ENCODE data around the gene ARMH4. TPM values are rescaled to one million over a fixed set of nuclear protein-coding genes. Genes with fewer than 3 reads are reported as not detected.

ARMH4 gene
- total RNA-seq, 1 experiment from 2014 or later: 1.8 TPM

DNA sequence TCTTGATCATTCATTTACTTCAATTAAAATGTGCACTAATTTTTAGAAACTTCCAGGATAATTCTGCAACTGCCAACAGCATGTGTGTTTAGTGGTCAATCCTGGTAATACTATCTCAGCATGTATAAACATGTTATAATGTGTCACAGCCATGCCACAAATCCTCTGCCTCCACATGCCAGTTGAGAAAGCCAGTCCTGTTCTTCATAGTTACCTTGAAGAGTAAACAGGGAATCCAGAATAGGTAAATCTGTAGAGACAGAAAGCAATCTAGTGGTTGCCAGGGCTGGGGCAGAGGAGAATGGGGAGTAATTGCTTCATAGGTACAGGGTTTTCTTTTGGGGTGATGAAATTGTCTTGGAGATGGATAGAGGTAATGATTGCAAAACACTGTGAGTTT, 85.9 kb downstream of the ARMH4 start:
- TF ChIP-seq SIN3A (IDR thresholded peaks at IDR 0.05; ENCODE audit: borderline replicate concordance, insufficient read depth, low read depth, low read length): no peak
- TF ChIP-seq TCF7L2 (IDR thresholded peaks at IDR 0.05; ENCODE audit: low read depth, low read length): no peak
- TF ChIP-seq POLR2AphosphoS5 (IDR thresholded peaks at IDR 0.05; ENCODE audit: low read depth, low read length): no peak
- TF ChIP-seq, protein P1, sequence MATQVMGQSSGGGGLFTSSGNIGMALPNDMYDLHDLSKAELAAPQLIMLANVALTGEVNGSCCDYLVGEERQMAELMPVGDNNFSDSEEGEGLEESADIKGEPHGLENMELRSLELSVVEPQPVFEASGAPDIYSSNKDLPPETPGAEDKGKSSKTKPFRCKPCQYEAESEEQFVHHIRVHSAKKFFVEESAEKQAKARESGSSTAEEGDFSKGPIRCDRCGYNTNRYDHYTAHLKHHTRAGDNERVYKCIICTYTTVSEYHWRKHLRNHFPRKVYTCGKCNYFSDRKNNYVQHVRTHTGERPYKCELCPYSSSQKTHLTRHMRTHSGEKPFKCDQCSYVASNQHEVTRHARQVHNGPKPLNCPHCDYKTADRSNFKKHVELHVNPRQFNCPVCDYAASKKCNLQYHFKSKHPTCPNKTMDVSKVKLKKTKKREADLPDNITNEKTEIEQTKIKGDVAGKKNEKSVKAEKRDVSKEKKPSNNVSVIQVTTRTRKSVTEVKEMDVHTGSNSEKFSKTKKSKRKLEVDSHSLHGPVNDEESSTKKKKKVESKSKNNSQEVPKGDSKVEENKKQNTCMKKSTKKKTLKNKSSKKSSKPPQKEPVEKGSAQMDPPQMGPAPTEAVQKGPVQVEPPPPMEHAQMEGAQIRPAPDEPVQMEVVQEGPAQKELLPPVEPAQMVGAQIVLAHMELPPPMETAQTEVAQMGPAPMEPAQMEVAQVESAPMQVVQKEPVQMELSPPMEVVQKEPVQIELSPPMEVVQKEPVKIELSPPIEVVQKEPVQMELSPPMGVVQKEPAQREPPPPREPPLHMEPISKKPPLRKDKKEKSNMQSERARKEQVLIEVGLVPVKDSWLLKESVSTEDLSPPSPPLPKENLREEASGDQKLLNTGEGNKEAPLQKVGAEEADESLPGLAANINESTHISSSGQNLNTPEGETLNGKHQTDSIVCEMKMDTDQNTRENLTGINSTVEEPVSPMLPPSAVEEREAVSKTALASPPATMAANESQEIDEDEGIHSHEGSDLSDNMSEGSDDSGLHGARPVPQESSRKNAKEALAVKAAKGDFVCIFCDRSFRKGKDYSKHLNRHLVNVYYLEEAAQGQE (IDR thresholded peaks at IDR 0.05; ENCODE audit: insufficient read depth in 1 of 2, low read depth in 2 of 2, low read length in 1 of 2): no peak
- TF ChIP-seq, protein P2, sequence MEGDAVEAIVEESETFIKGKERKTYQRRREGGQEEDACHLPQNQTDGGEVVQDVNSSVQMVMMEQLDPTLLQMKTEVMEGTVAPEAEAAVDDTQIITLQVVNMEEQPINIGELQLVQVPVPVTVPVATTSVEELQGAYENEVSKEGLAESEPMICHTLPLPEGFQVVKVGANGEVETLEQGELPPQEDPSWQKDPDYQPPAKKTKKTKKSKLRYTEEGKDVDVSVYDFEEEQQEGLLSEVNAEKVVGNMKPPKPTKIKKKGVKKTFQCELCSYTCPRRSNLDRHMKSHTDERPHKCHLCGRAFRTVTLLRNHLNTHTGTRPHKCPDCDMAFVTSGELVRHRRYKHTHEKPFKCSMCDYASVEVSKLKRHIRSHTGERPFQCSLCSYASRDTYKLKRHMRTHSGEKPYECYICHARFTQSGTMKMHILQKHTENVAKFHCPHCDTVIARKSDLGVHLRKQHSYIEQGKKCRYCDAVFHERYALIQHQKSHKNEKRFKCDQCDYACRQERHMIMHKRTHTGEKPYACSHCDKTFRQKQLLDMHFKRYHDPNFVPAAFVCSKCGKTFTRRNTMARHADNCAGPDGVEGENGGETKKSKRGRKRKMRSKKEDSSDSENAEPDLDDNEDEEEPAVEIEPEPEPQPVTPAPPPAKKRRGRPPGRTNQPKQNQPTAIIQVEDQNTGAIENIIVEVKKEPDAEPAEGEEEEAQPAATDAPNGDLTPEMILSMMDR (IDR thresholded peaks at IDR 0.05): no peak
- in situ Hi-C loops (cut with HindIII; ENCODE audit: low pct_unique_long_range_greater_than_20kb, low sequenced_read_pairs) (no loop called here), intact Hi-C loops (cut with micrococcal nuclease; ENCODE audit: unreplicated experiment) (no loop called here)
- no peaks in the 10 kb centered on the region for H3K9me3 ChIP-seq (ENCODE audit: control insufficient read depth, insufficient read depth, low read depth, low read length)
- H3K4me3 ChIP-seq (ENCODE audit: low read depth in 2 of 2, low read length in 2 of 2): no peak overlapping the region
- H3K27ac ChIP-seq (ENCODE audit: low read length): no peak overlapping the region
- H3K4me1 ChIP-seq (ENCODE audit: control insufficient read depth, insufficient read depth, low read length): no peaks in the 10 kb centered on the region
- no peak for ATAC-seq
- BruUV-seq (replicated peaks): no TSS peak
- H3K36me3 ChIP-seq (ENCODE audit: control insufficient read depth, insufficient read depth, low read length): no peaks in the 10 kb centered on the region
- ChIA-PET POLR2A (no interaction called here), CTCF (no interaction called here)
- no peak for DNase-seq (ENCODE audit: low read depth, low spot score)
- H3K27me3 ChIP-seq (ENCODE audit: control insufficient read depth, insufficient read depth, low read length): no peaks in the 10 kb centered on the region

DNA sequence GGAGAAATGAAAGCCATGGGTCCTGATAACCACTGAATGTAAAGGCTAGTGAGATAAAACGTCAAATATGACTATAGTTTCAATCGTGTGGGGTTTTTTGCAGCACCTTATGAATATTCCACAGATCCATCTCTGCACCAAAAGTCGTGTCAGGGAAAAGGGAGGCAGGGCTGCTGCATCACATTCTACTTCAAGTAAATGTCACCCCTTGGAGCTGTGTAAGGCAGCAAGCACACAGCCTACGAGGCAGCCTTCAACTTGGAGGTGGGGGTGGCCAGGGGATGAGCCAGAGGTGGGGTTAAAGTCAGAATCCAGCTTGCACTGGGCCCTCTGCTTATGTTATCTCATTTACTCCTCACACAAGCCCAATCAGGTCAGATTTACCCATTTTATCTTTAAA, 90.4 kb downstream of the ARMH4 start:
- no peaks in the 10 kb centered on the region for H3K4me1 ChIP-seq (ENCODE audit: control insufficient read depth, insufficient read depth, low read length)
- H3K27me3 ChIP-seq (ENCODE audit: control insufficient read depth, insufficient read depth, low read length): no peaks in the 10 kb centered on the region; the same call in 1 of the 2 replicates
- no peak for ATAC-seq
- H3K36me3 ChIP-seq (ENCODE audit: control insufficient read depth, insufficient read depth, low read length): no peaks in the 10 kb centered on the region
- intact Hi-C loops (cut with micrococcal nuclease; ENCODE audit: unreplicated experiment) (no loop called here), in situ Hi-C loops (cut with HindIII; ENCODE audit: low pct_unique_long_range_greater_than_20kb, low sequenced_read_pairs) (no loop called here)
- no peak for DNase-seq (ENCODE audit: low read depth, low spot score)
- no peaks in the 10 kb centered on the region for H3K9me3 ChIP-seq (ENCODE audit: control insufficient read depth, insufficient read depth, low read depth, low read length)
- TF ChIP-seq, protein P1 (IDR thresholded peaks at IDR 0.05; ENCODE audit: insufficient read depth in 1 of 2, low read depth in 2 of 2, low read length in 1 of 2): no peak
- BruUV-seq (replicated peaks): no TSS peak
- ChIA-PET POLR2A (no interaction called here), CTCF (interaction anchor here (0.5 kb wide), 1 partner anchor 138 kb away, joined by 3 read pairs; no protein-coding TSS in a partner anchor)
- no peak overlapping the region for H3K4me3 ChIP-seq (ENCODE audit: low read depth in 2 of 2, low read length in 2 of 2)
- H3K27ac ChIP-seq (ENCODE audit: low read length): no peak overlapping the region

Measured in Panc1 (cell line).